HG03439 (cell line): Measurements from ENCODE around the gene YARS2.
"Not testable (repeated sequence)": the region's sequence is repeated elsewhere in the genome, so short reads cannot be mapped to it uniquely, and the experiment has no call there.

Source experiments
- ATAC-seq: cut with Tn5 transposase; IDR thresholded peaks from one replicate; pipeline ENCODE4 v1.9.1; 2021; ENCODE audit warnings: mild to moderate bottlenecking, moderate library complexity; ENCODE audit not compliant: unreplicated experiment

Gene YARS2

DNA sequence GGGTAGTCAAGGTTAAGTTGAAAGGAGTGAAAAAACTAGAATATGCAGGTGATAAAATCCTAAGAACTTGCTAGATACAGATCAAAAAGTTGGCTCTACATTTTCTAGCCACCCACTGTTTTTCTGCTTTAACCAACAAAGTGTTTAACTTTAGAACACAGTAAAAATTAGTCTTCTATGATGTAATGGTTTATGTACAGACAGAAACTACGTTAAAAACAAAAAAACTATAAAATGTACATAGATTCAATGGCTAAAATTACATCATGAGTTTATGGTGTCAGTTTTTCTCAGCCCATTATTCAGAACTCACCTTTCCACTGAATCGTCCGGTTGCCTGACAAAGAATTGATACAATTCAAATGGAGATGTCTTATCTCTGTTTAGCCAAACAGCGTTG, 2.1 kb downstream of the YARS2 start:
- ATAC-seq, result no peak

DNA sequence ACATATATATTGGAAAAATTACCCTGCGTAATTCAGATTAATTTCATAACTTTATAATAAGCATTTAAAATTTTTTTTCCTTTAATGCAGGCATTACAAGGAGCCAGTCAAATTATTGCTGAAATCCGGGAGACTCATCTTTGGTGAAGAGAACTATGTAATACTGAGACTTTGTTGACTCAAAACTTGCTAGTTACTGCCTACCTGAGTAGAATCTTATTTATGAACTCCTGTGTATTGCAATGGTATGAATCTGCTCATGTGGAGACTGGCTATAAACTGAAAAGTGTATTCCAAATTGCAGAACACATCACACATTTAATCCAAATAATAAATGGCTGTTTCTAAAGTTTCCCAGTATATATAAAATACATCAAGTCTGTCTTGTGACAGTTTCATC, 12.4 kb downstream of the YARS2 start:
- no peak for ATAC-seq

DNA sequence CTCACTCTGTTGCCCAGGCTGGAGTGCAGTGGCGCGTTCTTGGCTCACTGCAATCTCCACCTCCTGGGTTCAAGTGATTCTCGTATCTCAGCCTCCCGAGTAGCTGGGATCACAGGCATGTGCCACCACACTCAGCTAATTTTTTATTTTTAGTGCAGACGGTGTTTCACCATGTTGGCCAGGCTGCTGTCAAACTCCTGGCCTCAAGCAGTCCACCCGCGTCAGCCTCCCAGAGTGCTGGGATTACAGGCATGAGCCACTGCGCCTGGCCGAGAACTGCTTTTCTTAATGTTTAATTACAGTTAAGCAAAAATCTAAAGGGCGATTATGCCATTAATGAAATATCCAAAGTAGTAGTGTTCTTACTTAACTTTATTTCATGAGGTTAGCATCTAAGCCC, 13.6 kb downstream of the YARS2 start:
- ATAC-seq, result no peak

DNA sequence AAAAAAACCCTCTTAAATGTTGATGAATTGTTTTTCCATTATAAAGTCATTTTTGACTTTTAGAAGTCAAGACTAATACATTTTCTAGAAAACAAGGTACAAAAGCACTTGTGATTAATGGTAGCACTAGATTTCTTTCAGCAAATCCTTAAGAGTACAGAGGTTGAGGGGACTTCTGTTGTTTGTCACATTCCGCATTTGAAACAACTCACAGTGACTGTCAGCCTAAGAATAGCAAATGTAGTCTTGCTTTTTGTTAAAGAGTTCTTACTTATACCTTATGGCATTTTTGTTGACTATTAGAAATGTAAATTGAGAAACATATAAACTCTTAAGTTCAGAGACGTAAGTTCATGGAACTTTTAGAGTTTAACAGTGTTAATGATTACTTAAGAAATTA, 16.4 kb downstream of the YARS2 start:
- ATAC-seq, result no peak

DNA sequence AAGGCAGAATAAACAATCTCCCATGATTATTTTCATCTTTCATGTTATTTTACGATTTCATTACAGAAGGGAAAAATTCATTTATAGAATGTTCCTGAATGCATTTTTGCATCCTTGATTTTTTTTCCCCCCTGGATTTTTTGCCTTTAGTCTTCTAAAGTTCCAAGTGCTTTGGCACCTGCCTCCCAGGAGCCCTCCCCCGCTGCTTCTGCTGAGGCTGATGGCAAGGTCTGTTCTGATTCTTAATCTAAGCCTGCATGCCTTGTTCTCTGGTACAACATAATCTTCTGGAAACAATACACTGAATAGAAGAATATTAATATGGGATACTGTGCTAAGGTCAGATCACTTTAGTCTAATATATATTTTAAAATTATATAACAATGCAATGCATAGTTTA, 18.0 kb downstream of the YARS2 start:
- ATAC-seq, result no peak

DNA sequence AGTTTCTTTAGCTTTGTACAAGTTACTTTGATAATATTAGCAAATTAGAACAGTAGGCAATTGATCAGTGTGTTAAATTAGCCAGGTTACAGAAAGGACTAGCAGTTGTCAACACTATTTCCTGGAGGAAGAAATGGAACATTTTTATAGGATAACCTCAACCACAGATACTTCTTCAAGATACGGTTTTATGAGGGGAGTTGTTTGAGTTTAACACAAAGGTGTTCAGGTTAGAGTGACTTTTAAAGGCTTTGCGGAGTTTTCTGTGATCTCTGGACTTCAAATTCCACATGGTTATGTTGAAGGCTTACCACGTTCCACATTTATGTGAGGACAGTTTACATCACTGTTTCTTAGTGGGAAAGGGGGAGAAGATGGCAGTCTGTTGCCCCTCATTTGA, 19.3 kb downstream of the YARS2 start:
- ATAC-seq, result no peak

DNA sequence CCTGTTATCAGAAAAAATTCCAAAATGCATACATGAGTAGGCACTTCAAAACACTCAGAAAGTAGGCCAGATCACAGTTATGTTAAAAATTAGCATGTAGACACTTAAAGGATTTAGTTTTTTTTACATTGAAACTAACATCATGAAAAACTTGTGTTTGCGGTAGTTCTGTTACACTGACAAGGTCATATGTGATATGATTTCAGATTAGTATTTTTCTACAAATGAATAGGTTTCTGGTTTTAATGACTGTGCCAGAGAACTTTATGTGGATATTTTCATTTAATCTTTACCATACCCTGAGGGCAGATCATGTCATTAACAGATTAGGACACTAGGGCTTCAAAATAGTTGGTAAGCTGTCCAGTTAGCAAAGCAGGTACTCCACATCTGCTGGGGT, 20.7 kb downstream of the YARS2 start:
- no peak for ATAC-seq

DNA sequence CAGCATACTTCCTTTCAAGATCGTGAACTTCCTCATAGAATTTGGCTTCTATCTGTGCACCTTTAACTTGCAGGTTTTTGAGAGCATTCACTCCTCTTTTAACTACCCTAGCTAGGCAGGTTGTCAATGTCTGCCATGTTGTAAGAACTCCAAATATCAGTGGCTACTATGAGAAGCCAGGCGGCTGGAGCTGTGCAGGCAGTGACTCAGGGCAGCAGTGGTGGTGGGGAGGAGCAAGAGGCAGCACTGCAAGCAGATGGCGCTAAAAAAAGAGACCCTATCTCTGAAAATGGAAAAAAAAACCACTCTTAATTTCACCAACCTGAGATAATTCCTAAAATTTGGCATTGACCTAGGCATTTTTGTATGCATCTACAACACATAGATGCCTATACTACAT, 28.5 kb downstream of the YARS2 start:
- ATAC-seq, result no peak

DNA sequence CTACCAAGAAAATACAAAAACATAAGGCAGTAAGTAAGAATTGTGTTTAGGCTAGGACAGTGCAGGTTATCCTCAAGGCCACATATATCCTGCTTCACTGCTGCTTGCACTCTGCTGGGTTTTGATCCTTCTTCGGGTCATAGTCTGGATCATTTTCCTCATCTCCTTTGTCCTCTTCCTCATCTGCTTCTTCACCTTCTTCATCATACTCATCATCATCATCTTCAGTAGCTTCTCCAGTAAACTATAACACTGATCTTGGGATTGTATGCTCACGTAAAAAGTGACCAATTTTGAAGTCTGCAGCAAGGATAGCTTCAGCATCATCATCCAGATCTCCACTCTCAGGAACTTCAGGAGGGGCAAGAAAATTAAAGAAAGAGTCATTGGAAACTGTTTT, 29.4 kb downstream of the YARS2 start:
- no peak for ATAC-seq

DNA sequence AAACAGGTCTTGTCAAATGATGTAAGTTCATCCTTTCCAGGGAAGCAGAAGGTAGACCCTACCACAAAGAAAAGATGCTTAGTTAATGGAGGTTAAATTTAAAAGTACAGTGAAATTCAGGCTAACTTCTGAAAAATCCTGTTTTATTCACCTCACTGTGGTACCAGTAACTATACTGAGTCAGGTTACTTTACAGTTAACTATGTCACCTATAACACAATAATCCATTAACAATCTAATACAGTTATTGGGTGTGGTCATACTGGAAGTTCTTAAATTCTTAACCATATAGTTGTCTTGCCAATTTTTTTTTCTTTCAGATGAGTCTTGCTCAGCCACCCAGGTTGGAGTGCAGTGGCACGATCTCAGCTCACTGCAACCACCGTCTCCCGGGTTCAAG, 30.4 kb downstream of the YARS2 start:
- ATAC-seq, result not testable (repeated sequence)

DNA sequence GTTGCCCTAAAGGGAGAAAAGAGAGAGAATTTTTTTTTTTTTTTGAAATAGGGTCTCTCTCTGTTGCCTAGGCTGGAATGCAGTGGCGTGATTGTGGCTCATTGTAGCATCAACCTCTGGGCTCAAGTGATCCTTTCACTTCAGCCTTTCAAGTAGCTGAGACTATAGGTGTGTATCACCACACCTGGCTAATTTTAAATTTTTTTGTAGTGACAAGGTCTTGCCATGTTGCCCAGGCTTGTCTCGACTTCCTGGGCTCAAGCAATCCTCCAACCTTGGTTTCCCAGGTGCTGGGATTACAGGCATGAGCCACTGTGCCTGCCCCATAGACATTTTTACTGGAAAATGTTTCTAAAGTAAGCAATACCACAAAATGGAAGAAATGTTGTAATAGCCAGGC, 36.8 kb downstream of the YARS2 start:
- no peak for ATAC-seq

DNA sequence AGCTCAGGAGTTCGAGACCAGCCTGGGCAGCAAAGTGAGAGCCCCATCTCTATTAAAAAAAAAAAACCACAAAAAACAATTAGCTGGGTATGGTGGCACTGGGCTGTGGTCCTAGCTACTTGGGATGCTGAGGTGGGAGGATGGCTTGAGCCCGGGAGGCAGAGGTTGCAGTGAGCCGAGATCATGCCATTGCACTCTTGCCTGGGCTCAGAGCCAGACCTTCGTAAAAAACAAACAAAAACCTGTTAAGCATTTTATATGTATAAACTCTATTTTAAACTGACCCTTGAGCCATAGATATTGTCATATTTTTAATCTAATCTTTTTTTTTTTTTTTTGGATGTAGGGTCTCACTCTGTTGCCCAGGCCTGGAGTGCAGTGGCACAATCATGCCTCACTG, 40.9 kb downstream of the YARS2 start:
- ATAC-seq, result no peak

DNA sequence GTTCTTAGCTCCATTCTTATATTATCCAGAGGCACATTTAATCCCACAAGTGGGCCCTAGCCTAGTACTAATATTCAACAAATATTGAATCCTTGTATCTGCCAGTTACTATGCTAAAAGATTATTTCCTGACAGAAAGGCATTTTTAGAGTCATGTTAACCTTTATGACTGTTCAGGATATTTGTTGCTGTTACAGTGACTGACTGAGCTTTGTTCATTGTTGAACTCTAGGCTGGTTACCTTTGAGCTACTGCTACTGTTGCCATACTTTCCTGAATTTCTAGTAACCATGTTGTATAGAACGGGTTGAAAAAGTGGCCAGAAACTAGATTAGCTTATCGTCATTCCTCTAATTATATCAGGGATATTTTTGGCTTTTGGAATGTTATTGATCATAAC, 46.8 kb downstream of the YARS2 start:
- no peak for ATAC-seq

DNA sequence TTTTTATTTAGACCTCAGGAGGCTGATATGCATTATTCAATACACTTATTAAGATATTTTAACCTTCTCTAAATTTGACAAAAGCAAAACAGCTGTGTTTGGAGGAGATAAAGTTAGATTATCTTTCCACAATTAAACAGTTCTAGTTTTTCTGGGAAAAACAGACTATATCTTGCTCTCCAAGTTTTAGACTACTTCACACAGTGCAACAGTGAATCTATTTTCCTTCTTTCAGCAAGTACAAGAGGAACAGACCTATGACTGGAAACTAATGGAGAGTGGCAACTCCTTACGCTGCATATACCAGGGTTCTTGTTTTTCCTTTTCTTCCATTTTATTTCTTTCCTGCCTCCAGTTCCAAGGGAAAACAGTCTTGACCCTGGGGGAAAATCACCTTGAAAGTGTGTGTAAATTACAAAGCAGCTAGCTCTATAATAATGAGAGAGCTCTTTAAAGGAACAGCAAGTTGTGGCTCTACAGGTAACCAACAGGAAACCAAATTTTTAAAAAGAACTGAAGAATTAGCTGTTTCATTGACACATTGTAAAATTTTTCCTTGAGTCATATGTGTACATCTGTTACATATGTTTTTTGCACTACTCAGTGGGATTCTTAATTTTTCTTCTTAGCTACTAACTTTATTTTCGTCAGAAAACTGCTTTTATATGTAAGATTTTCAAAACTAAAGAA, 49.2 kb downstream of the YARS2 start:
- ATAC-seq, result no peak

DNA sequence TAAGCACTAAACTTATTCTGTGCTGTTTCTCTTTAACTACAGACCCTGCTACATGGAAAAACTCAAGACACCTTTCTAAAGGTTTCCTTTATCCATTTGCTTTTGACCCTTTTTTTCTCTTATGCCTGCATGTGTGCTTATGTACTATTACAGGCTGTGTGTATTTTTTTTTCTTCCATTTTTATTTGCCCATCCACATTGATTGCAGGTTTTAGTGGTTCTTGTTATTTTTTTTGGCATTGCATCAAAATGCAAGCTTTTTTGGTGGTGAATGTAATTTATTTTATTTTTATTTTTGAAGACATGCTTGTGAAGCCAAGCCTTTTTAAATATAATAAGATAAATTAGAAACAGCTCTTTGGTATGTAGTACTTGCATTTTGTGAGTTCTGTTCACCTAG, 49.9 kb downstream of the YARS2 start:
- no peak for ATAC-seq

DNA sequence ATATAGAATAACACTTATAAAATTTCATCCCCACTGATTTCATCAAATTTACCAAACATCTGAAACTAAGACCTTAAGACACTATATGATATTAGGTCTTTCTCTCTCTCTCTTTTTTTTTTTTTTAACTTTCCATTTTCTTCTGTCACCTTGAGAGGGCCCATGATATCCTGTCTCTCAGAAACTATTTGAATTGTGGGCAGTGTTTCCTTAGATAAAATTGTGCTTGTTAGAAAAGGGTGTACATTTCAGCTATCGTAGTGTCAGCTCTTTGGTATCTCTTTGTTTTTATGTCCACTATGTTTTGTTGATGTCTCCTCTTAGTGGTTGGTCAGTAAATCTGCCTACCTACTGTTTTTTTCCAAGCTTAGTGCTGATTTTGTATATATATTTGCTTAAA, 52.8 kb downstream of the YARS2 start:
- ATAC-seq, result no peak

DNA sequence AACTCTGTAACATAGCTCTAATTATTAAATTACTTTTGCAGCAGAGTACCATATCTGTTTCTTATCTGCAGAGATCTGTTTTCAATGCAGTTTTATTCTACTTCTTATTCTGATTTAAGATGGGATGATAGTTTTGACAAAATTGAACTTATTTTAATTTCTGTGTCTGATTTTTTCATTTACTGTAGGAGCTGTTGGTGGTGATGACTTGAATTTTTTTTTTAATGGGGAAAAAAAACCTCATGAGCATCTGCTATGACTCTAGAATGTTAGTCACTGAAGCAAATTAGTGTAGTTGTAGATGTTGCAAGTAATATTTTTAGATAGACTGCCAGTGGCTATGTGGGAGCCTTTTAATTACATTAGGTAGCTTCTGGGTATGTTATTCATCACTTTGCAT, 53.2 kb downstream of the YARS2 start:
- ATAC-seq, result no peak

DNA sequence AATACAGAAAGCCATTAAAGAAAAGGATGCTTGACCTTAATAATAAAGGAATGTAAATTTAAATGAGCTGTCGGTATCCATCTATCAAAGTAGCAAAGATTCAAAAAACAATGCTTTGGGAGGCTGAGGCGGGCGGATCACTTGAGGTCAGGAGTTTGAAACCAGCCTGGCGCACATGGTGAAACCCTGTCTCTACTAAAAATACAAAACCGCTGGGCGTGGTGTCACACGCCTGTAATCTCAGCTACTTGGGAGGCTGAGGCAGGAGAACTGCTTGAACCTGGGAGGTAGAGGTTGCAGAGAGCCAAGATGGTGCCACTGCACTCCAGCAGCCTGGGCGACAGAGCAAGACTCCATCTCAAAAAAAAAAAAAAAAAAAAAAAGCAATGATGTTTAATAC, 56.3 kb downstream of the YARS2 start:
- ATAC-seq, result not testable (repeated sequence)

DNA sequence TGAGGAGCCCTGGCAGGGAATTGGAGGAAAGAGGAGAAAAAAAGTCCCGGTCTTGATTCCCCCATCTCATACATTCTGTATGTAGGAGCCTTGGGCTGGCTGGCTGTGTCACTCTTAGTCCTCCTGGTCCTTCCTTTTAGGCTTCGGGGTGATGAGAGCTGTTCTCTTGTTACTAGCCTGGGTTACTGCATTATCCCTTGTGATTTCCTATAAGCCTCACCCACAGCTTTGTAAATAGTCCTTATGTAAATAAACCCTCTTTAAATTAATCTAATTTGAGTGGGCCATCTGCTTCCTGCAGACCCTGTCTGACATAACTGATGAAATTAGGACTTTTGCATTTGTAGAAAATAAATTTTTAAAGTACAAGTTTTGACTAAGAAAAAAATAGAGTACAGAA, 57.4 kb downstream of the YARS2 start:
- ATAC-seq, result no peak

DNA sequence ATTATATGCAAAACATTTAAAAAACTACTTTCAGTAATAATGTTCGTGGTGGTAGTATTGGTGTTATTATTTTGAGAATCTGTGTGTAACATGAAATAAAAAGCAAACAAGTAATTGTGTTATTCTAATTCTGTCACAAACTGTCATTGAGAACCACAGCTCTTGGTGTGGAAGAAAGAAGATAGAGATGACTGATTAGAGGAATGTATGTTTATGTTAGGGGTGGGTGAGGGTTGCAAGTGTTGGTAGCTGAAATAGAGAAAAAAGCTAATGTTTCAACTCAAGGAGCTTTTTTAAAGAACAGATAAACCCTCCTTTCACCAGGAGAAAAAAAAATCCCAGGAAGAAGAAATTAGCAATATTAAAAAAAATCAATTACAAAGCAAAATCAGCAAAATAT, 58.3 kb downstream of the YARS2 start:
- ATAC-seq, result no peak
